HepG2 (cell line): ENCODE data around the gene SETD1A. TPM values are rescaled to one million over a fixed set of nuclear protein-coding genes. Genes with fewer than 3 reads are reported as not detected.

Experiments
- ARNT ChIP-seq: fragments of 450-650 bp; IDR thresholded peaks from 2 replicates; pipeline ENCODE4 v1.6.1; 2017
- ASH2L ChIP-seq: fragments of 300-600, 200-600 bp; sonication (generic); IDR thresholded peaks from 2 replicates; pipeline ENCODE4 v1.7.0; 2017; ENCODE audit warnings: low read depth, mild to moderate bottlenecking, moderate library complexity, mixed read lengths, low read length; ENCODE audit not compliant: insufficient read length
- CSRNP1 ChIP-seq: sonication (generic); formaldehyde crosslinking; IDR thresholded peaks from 2 replicates; pipeline ENCODE4 v1.8.1; 2023; ENCODE audit warnings: mild to moderate bottlenecking, missing genetic modification reagents
- DR1 ChIP-seq: sonication (generic); formaldehyde crosslinking; IDR thresholded peaks from 2 replicates; pipeline ENCODE4 v1.8.0; 2021; ENCODE audit warnings: mild to moderate bottlenecking, missing genetic modification reagents, inconsistent platforms
- GPN1 ChIP-seq: sonication (generic); formaldehyde crosslinking; IDR thresholded peaks from 2 replicates; pipeline ENCODE4 v1.5.1; 2020; ENCODE audit warnings: missing genetic modification reagents, borderline replicate concordance
- GTF3A ChIP-seq: sonication (generic); formaldehyde crosslinking; conservative IDR thresholded peaks from 2 replicates; pipeline ENCODE4 v1.4.0; 2020; ENCODE audit warnings: mild to moderate bottlenecking, missing genetic modification reagents
- GZF1 ChIP-seq: sonication (generic); formaldehyde crosslinking; IDR thresholded peaks from 2 replicates; pipeline ENCODE4 v1.5.1; 2020; ENCODE audit warnings: mild to moderate bottlenecking, missing genetic modification reagents
- HNRNPUL1 ChIP-seq: fragments of 200-400 bp; formaldehyde crosslinking; IDR thresholded peaks from 2 replicates; pipeline ENCODE4 v1.6.1; 2017; ENCODE audit warnings: low read depth, mild to moderate bottlenecking, low read length, moderate library complexity
- JUNB ChIP-seq: sonication (generic); formaldehyde crosslinking; IDR thresholded peaks from 2 replicates; pipeline ENCODE4 v1.8.0; 2022; ENCODE audit warnings: missing genetic modification reagents, mild to moderate bottlenecking, borderline replicate concordance
- MZF1 ChIP-seq: sonication (generic); formaldehyde crosslinking; IDR thresholded peaks from 2 replicates; pipeline ENCODE4 v1.8.1; 2023; ENCODE audit warnings: mild to moderate bottlenecking, missing genetic modification reagents, borderline replicate concordance
- NFYC ChIP-seq: IDR thresholded peaks from 2 replicates; pipeline ENCODE4 v1.6.1; 2016; ENCODE audit warnings: missing genetic modification reagents, missing compliant biosample characterization
- PRMT3 ChIP-seq: sonication (generic); formaldehyde crosslinking; IDR thresholded peaks from 2 replicates; pipeline ENCODE4 v1.8.1; 2022; ENCODE audit warnings: low read depth, mild to moderate bottlenecking, moderate library complexity, missing genetic modification reagents, borderline replicate concordance
- SETDB1 ChIP-seq: sonication (generic); formaldehyde crosslinking; IDR thresholded peaks from 2 replicates; pipeline ENCODE4 v1.5.1; 2020; ENCODE audit warnings: missing genetic modification reagents, mild to moderate bottlenecking, borderline replicate concordance
- STAT6 ChIP-seq: sonication (generic); formaldehyde crosslinking; IDR thresholded peaks from 2 replicates; pipeline ENCODE4 v1.4.0; 2020; ENCODE audit warnings: missing genetic modification reagents, mild to moderate bottlenecking, borderline replicate concordance
- TBP ChIP-seq: sonication (generic); formaldehyde crosslinking; IDR thresholded peaks from 2 replicates; pipeline ENCODE4 v1.5.0; 2020; ENCODE audit warnings: missing genetic modification reagents
- TFE3 ChIP-seq: IDR thresholded peaks from 2 replicates; pipeline ENCODE4 v1.6.1; 2016
- ZBTB3 ChIP-seq: sonication (generic); formaldehyde crosslinking; IDR thresholded peaks from 2 replicates; pipeline ENCODE4 v1.4.0; 2020; ENCODE audit warnings: low read depth, mild to moderate bottlenecking, moderate library complexity, missing genetic modification reagents, borderline replicate concordance
- ZKSCAN1 ChIP-seq: fragments of 150-350 bp; IDR thresholded peaks from 2 replicates; pipeline ENCODE4 v1.6.1; 2014; ENCODE audit warnings: low read length
- ZNF253 ChIP-seq: sonication (generic); formaldehyde crosslinking; IDR thresholded peaks from 2 replicates; pipeline ENCODE4 v1.8.0; 2022; ENCODE audit warnings: mild to moderate bottlenecking, missing genetic modification reagents, borderline replicate concordance
- ZNF34 ChIP-seq: sonication (generic); formaldehyde crosslinking; IDR thresholded peaks from 2 replicates; pipeline ENCODE4 v1.4.0; 2020; ENCODE audit warnings: mild to moderate bottlenecking, missing genetic modification reagents, borderline replicate concordance
- ZNF570 ChIP-seq: sonication (generic); formaldehyde crosslinking; IDR thresholded peaks from 2 replicates; pipeline ENCODE4 v1.4.0; 2020; ENCODE audit warnings: mild to moderate bottlenecking, missing genetic modification reagents, borderline replicate concordance
- ZNF639 ChIP-seq: conservative IDR thresholded peaks from 2 replicates; pipeline ENCODE4 v1.6.1; 2018; ENCODE audit warnings: missing genetic modification reagents
- polyA plus RNA-seq, 8 experiments: library from polyadenylated mRNA; depleted of rRNA in 3 of 8; stranded (reverse) in 7 of 8; unstranded in 1 of 8; fragments of >200 nt; fragmentation: Illumina TruSeq in 4 of 8; extraction: Trizol in 4 of 8; gene quantifications; 2 replicates each; pipeline versions ENCODE4 v1.2.1 to v1.2.3, GENCODE V29; 2011 to 2016; ENCODE audit warnings: low read depth in 4 of 8, missing spikeins in 1 of 8, mixed read lengths in 1 of 8; ENCODE audit not compliant: insufficient read depth in 1 of 8
- total RNA-seq, 5 experiments: library from RNA; depleted of rRNA; stranded (reverse); fragments of >200 nt; fragmentation: Illumina TruSeq; extraction: Trizol; gene quantifications; 2 replicates each; pipeline ENCODE4 v1.2.3, GENCODE V29; 2016; ENCODE audit warnings: low read depth in 1 of 5

SETD1A gene
- total and polyA plus RNA-seq, 2 of the 13 experiments (the other 11 are each of a cell fraction or from before 2014, with no cell fraction given) = 3.8 to 5.6 TPM

GRCh38 chr16:30985401-30986128, 28.0 kb downstream of the SETD1A start (continued):
- TF ChIP-seq GPN1 (CRISPR knock-in tag) = no peak
- TF ChIP-seq ZNF34 (CRISPR knock-in tag) = 0 out of 2 replicates have a peak, but pooled peaks have one; percentile 85
- no peak for TF ChIP-seq HNRNPUL1
- peak; percentile 83; the same call in 1 of the 2 replicates for TF ChIP-seq ZBTB3 (CRISPR knock-in tag)
- TF ChIP-seq ARNT = no peak
- no peak for TF ChIP-seq ASH2L
- TF ChIP-seq CSRNP1 (CRISPR knock-in tag) = peak; percentile 71
- TF ChIP-seq ZNF570 (CRISPR knock-in tag) = no peak
- TF ChIP-seq JUNB = 0 out of 2 replicates have a peak, but pooled peaks have one; percentile 60
- TF ChIP-seq TFE3 = 0 out of 2 replicates have a peak, but pooled peaks have one; percentile 15
- no peak for TF ChIP-seq SETDB1
- TF ChIP-seq MZF1 (CRISPR knock-in tag) = 0 out of 2 replicates have a peak, but pooled peaks have one; percentile 32
- 0 out of 2 replicates have a peak, but pooled peaks have one; percentile 55 for TF ChIP-seq ZNF639 (CRISPR knock-in tag)
- peak; percentile 48; the same call in 1 of the 2 replicates for TF ChIP-seq GZF1
- TF ChIP-seq STAT6 = peak; percentile 14; the same call in 1 of the 2 replicates
- TF ChIP-seq TBP (CRISPR knock-in tag) = peak; percentile 31; the same call in 1 of the 2 replicates
- peak; percentile 95 for TF ChIP-seq GTF3A (CRISPR knock-in tag)
- 0 out of 2 replicates have a peak, but pooled peaks have one; percentile 7 for TF ChIP-seq NFYC (CRISPR knock-in tag)
- no peak for TF ChIP-seq DR1
- TF ChIP-seq ZKSCAN1 = no peak; the same call in 1 of the 2 replicates
- no peak for TF ChIP-seq ZNF253 (CRISPR knock-in tag)
- no peak for TF ChIP-seq PRMT3
